Measurements from ENCODE around the gene GGTA1.
"Not testable (repeated sequence)": the region's sequence is repeated elsewhere in the genome, so short reads cannot be mapped to it uniquely, and the experiment has no call there.

The GGTA1 gene

DNA sequence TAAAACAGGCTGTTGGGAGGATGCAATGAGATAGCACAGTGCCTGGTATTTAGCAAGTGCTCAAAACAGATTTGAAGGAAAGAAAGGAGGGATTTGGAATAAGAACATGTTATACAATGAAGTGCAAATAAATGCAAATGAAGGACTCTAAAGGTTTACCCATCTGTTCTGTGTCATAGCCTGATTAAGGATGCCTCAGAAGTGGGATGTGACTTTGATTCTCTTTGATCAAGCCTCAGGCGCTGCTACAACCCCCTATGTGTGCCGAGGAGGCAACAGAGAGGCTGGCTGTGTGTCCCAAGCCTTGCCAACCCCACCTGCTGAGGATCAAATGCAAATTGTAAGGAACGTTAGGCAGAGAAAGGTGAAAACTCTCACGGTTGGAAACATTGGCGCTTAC is 27.2 kb downstream of the GGTA1 start:
- Histone ChIP-seq H3K27ac (no peak overlapping the region), H3K27me3 (no peaks in the 10 kb centered on the region), H3K9me3 (no peaks in the 10 kb centered on the region), H3K36me3 (peaks cover 15% of the 10 kb centered on the region), H3K4me1 (ENCODE audit: control insufficient read depth in 1 of 2, insufficient read depth in 1 of 2, low read depth in 1 of 2, low read length in 1 of 2) (peaks cover 0 to 6% of the 10 kb centered on the region in 2 experiments), H3K4me3 (ENCODE audit: low read depth in 1 of 2, low read length in 1 of 2) (no peak overlapping the region)
- TF ChIP-seq CTCF (IDR thresholded peaks at IDR 0.05) = no peak

DNA sequence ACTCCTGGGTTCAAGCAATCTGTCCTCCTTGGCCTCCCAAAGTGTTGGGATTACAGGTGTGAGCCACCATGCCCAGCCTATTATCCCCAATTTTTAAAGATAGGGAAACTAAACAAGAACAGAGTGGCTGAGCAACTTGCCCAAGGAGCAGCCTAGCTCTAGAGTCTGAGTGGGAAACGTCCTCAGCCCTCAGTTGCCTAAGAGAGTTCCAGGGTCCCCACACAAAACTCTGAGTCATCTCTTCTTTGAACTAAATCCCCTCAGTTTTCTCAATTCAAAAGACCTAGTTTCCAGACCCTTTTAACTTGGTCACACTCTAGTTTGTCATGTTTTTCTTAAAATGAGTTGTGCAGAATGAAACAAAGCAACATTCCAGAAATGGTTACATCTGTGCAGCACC is 33.5 kb downstream of the GGTA1 start:
- no peaks in the 10 kb centered on the region for H3K9me3 ChIP-seq
- H3K27ac ChIP-seq = no peak overlapping the region
- H3K27me3 ChIP-seq = no peaks in the 10 kb centered on the region
- no peak for TF ChIP-seq CTCF (IDR thresholded peaks at IDR 0.05)
- H3K4me3 ChIP-seq (ENCODE audit: low read depth in 1 of 2, low read length in 1 of 2) = no peak overlapping the region
- peaks cover 26% of the 10 kb centered on the region in 2 experiments for H3K4me1 ChIP-seq (ENCODE audit: control insufficient read depth in 1 of 2, insufficient read depth in 1 of 2, low read depth in 1 of 2, low read length in 1 of 2)
- H3K36me3 ChIP-seq = peaks cover 22% of the 10 kb centered on the region

DNA sequence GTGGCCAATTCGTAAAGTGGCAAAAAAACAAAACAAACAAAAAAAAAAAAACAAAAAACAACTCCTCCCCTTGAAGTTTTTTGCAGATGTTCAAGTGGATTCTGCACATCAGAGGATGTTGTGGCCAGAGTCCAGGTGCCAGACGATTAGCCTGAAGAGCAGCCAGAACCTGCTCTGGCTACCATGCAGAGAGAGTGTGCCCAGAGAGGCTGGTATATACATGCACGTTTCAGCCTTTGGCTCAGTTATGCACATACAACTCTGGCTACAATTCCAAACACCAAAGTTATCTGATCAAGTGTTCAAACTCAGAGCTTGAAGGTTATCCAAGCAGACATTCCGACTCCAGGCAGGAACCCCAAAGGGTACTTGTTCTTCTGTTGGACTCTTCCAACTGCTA is 34.7 kb downstream of the GGTA1 start:
- Histone ChIP-seq H3K36me3 (peaks cover 22% of the 10 kb centered on the region), H3K9me3 (no peaks in the 10 kb centered on the region), H3K27me3 (no peaks in the 10 kb centered on the region), H3K4me3 (ENCODE audit: low read depth in 1 of 2, low read length in 1 of 2) (no peak overlapping the region), H3K4me1 (ENCODE audit: control insufficient read depth in 1 of 2, insufficient read depth in 1 of 2, low read depth in 1 of 2, low read length in 1 of 2) (peaks cover 38% of the 10 kb centered on the region in 2 experiments), H3K27ac (no peak overlapping the region)
- TF ChIP-seq CTCF (IDR thresholded peaks at IDR 0.05) = no peak

- Histone ChIP-seq H3K4me3 (ENCODE audit: low read depth in 1 of 2, low read length in 1 of 2) (peak overlapping the region in 1 of 2 experiments; percentile 29), H3K27ac (peak overlapping the region; percentile 78), H3K36me3 (peaks cover 22% of the 10 kb centered on the region), H3K9me3 (no peaks in the 10 kb centered on the region), H3K27me3 (no peaks in the 10 kb centered on the region), H3K4me1 (ENCODE audit: control insufficient read depth in 1 of 2, insufficient read depth in 1 of 2, low read depth in 1 of 2, low read length in 1 of 2) (peaks cover 52 to 54% of the 10 kb centered on the region in 2 experiments)
- peak; percentile 73 for TF ChIP-seq CTCF (IDR thresholded peaks at IDR 0.05)
Observed at GRCh38 chr9:121463026-121463807, 36.4 kb downstream of the GGTA1 start.

DNA sequence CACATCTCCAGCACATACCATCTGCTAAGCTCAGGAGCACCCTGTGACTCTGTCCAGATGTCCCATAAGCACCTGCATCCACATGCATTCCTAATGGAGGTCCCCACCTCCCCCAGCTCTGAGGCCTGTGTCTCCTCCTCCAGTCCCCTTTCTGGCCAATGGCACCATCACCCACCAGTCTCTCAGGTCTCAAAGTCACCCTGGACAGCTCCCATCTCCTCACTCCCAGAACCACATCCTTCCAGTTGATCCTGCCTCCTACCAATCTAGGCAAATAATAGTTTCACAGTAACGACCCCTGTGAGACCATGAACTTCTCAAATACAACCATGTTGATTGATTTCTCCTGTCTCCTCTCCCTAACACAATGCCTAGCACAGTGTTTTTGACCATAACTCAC is 40.1 kb downstream of the GGTA1 start:
- Histone ChIP-seq H3K4me1 (ENCODE audit: control insufficient read depth in 1 of 2, insufficient read depth in 1 of 2, low read depth in 1 of 2, low read length in 1 of 2) (peaks cover 52 to 57% of the 10 kb centered on the region in 2 experiments), H3K4me3 (ENCODE audit: low read depth in 1 of 2, low read length in 1 of 2) (no peak overlapping the region), H3K9me3 (no peaks in the 10 kb centered on the region), H3K27me3 (no peaks in the 10 kb centered on the region), H3K36me3 (peaks cover 26% of the 10 kb centered on the region), H3K27ac (peak overlapping the region; percentile 78)
- TF ChIP-seq CTCF (IDR thresholded peaks at IDR 0.05) = no peak

DNA sequence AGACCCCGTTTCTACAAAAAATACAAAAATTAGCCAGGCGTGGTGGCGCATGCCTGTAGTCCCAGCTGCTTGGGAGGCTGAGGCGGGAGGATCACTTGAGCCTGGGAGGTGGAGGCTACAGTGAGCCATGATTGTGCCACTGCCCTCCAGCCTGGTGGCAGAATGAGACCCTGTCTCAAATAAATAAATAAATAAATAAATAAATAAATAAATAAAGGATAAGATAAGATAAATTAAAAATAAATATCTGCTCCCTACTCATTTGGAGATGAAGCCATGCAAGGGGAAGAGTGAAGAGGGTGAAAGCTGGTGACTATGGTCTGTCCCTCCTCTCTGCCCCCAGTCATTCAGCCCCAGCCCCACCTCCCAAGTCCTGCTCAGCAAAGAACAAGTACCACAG is 41.2 kb downstream of the GGTA1 start:
- not testable (repeated sequence) for H3K9me3 ChIP-seq; H3K27me3 ChIP-seq; H3K4me3 ChIP-seq (ENCODE audit: low read depth in 1 of 2, low read length in 1 of 2)
- H3K27ac ChIP-seq = peak overlapping the region; percentile 78
- peaks cover 49 to 54% of the 10 kb centered on the region in 2 experiments for H3K4me1 ChIP-seq (ENCODE audit: control insufficient read depth in 1 of 2, insufficient read depth in 1 of 2, low read depth in 1 of 2, low read length in 1 of 2)
- H3K36me3 ChIP-seq = peaks cover 37% of the 10 kb centered on the region
